Spleen (tissue), 7 donors: Measurements from ENCODE around the gene DIP2C.

Experiments
- POLR2A ChIP-seq, 3 donors: fragments of 450-650 bp; IDR thresholded peaks; one replicate each; pipeline ENCODE4 v1.5.1; 2017; ENCODE audit warnings: antibody characterized with exemption in 3 of 3, mild to moderate bottlenecking in 1 of 3
- POLR2AphosphoS5 ChIP-seq, 3 donors: sonication (generic); formaldehyde crosslinking; IDR thresholded peaks; one replicate each; pipeline ENCODE4 v1.5.1; 2017; ENCODE audit warnings: antibody characterized with exemption in 3 of 3
- TF ChIP-seq, protein P1 (sequence below), 11 experiments: fragments of 200-600 bp in 7 of 11; fragments of 450-650 bp in 4 of 11; sonication (generic) in 4 of 11; IDR thresholded peaks in 8 of 11; conservative IDR thresholded peaks in 3 of 11; 1 replicate in 7 of 11; 2 replicates in 4 of 11; pipeline versions ENCODE4 v1.4.0 to v1.8.0; 2016 to 2021; ENCODE audit warnings: antibody characterized with exemption in 11 of 11, inconsistent platforms in 4 of 11, mild to moderate bottlenecking in 1 of 11
- donor health status: DM: no; HTN: no; CAD: no; lungs with moderate emphysema.
- donor health status: DM: no; HTN: no; CAD: no.
- donor health status: DM: no; HTN: no; CAD: no.

- TF ChIP-seq, protein P1, sequence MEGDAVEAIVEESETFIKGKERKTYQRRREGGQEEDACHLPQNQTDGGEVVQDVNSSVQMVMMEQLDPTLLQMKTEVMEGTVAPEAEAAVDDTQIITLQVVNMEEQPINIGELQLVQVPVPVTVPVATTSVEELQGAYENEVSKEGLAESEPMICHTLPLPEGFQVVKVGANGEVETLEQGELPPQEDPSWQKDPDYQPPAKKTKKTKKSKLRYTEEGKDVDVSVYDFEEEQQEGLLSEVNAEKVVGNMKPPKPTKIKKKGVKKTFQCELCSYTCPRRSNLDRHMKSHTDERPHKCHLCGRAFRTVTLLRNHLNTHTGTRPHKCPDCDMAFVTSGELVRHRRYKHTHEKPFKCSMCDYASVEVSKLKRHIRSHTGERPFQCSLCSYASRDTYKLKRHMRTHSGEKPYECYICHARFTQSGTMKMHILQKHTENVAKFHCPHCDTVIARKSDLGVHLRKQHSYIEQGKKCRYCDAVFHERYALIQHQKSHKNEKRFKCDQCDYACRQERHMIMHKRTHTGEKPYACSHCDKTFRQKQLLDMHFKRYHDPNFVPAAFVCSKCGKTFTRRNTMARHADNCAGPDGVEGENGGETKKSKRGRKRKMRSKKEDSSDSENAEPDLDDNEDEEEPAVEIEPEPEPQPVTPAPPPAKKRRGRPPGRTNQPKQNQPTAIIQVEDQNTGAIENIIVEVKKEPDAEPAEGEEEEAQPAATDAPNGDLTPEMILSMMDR (IDR thresholded peaks at IDR 0.05 in 8 of 11, conservative IDR thresholded peaks at IDR 0.05 in 3 of 11) = no peak
- TF ChIP-seq POLR2A (IDR thresholded peaks at IDR 0.05) = no peak
- TF ChIP-seq POLR2AphosphoS5 (IDR thresholded peaks at IDR 0.05) = no peak
Measured at GRCh38 chr10:636016-636730, 53.3 kb downstream of the DIP2C start.
